ENCODE measurements around the gene SMIM36.
"Not testable (repeated sequence)": the region's sequence is repeated elsewhere in the genome, so short reads cannot be mapped to it uniquely, and the experiment has no call there.

SMIM36 gene

GRCh38 chr17:55423535-55423934, 87.7 kb downstream of the SMIM36 start:
- in situ Hi-C loops (cut with HindIII; ENCODE audit: low pct_ligation_motif_present, low pct_unique_long_range_greater_than_20kb, low sequenced_read_pairs), result no loop called here
- no peak for DNase-seq

DNA sequence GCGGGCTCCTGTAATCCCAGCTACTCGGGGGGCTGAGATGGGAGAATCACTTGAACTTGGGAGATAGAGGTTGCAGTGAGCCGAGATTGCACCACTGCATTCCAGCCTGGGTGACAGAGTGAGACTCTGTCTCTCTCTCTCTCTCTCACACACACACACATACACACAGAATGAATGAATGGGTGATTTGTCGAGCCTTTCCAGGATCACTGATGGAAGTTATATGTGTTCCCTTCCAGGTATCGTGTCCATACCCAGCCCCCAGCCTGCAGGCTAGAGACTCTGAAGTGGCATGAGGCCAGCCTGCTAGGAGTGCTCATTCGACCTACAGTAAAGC, 88.5 kb downstream of the SMIM36 start:
- in situ Hi-C loops (cut with HindIII; ENCODE audit: low pct_ligation_motif_present, low pct_unique_long_range_greater_than_20kb, low sequenced_read_pairs); DNase-seq: not testable (repeated sequence)

GRCh38 chr17:55421179-55421934, 89.9 kb downstream of the SMIM36 start, which contains the start of gene MMD:
Gene MMD, minus strand, starts transcription at chr17:55421835. Its CDS starts 140 bp downstream, at chr17:55421695.
- no peak for DNase-seq
- in situ Hi-C loops (cut with HindIII; ENCODE audit: low pct_ligation_motif_present, low pct_unique_long_range_greater_than_20kb, low sequenced_read_pairs), result no loop called here

- in situ Hi-C loops (cut with HindIII; ENCODE audit: low pct_ligation_motif_present, low pct_unique_long_range_greater_than_20kb, low sequenced_read_pairs), result no loop called here
- peak; percentile 35 for DNase-seq
Observed at GRCh38 chr17:55420776-55421178, 90.5 kb downstream of the SMIM36 start.

DNA sequence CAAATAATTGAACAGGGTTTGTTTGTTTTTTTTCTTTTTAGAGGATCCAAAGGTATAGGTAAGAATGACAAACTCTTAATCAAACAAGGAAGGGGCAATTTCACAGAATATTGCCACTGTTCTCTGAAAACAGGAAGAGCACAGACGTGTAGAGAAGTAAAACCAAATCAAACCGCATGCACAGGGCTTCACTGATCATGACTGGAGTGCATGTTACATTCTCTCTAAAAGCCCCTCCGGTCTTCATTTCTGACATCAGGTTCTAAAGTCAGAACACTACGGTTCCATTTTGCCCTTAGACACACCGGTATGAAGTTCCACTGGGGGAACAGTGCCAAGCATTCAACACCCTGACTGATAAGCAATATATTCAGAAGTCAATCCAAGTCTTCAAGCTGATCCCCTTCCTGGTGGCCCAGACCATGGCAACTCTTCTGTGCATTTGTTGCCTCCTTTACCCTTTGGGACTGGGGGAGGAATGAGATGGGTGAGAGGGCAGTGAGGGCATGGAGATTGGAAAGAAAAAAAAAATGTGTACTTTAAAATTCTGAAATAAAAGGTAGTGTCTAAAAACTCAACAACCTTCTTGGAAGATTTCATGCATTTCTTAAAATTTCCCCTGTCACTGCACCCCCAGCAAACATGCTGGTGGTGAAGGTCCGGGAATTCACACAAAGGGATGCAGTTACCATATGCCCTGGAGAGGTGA, 91.0 kb downstream of the SMIM36 start:
- in situ Hi-C loops (cut with HindIII; ENCODE audit: low pct_ligation_motif_present, low pct_unique_long_range_greater_than_20kb, low sequenced_read_pairs), result no loop called here
- no peak for DNase-seq

GRCh38 chr17:55418369-55419268, 92.6 kb downstream of the SMIM36 start:
- no peak for DNase-seq
- in situ Hi-C loops (cut with HindIII; ENCODE audit: low pct_ligation_motif_present, low pct_unique_long_range_greater_than_20kb, low sequenced_read_pairs), result no loop called here

- in situ Hi-C loops (cut with HindIII; ENCODE audit: low pct_ligation_motif_present, low pct_unique_long_range_greater_than_20kb, low sequenced_read_pairs), result no loop called here
- no peak for DNase-seq
Observed at GRCh38 chr17:55417411-55418268, 93.6 kb downstream of the SMIM36 start.

DNA sequence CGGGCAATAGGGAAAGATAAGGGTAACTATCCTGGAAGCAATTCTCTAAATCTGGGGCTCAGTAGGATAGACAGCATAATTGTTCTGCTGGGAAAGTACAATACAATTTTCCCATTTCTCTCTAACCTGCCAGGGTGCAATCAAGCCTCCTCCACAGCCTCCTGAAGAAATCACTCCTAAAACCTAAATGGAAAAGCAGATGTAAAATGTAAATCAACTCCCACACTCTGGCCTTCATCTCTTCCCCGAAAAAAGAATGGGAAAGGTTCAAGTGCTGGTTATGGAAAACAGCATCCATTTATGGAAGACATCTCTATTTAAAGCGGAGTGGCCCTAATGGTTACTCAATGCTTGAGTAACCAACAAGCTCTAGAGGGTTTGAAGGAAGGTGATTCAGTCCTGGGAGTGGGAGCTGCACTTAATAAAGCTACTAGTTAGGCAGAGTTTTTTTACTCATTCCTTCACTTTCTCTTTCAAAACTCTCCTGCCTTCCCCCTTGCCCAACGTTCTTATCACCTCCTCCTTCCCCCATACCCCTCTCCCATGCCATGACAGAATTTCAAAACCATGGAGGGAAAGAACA, 94.7 kb downstream of the SMIM36 start:
- in situ Hi-C loops (cut with HindIII; ENCODE audit: low pct_ligation_motif_present, low pct_unique_long_range_greater_than_20kb, low sequenced_read_pairs), result no loop called here

DNA sequence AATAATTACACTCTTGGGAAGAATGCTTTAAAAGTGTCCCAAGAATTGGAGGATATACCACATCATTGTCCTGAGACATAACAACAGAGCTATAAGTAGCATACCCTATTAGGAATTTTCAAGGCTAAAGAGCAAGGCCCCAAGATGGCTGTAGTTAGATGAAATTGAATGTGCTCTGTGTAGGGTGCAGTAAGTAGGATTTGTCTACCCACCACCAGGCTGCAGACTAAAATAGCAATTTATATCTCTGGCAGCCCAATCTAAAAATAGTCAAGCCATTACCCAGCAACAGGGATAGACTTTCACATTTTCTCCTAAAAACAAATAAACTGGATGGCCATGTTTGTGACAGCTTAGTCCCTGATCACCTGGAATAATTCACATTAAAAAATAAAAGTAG, 95.3 kb downstream of the SMIM36 start:
- in situ Hi-C loops (cut with HindIII; ENCODE audit: low pct_ligation_motif_present, low pct_unique_long_range_greater_than_20kb, low sequenced_read_pairs), result no loop called here
- no peak for DNase-seq

More for the DNA sequence above, 94.7 kb downstream of the SMIM36 start:
- DNase-seq, result peak; percentile 23

DNA sequence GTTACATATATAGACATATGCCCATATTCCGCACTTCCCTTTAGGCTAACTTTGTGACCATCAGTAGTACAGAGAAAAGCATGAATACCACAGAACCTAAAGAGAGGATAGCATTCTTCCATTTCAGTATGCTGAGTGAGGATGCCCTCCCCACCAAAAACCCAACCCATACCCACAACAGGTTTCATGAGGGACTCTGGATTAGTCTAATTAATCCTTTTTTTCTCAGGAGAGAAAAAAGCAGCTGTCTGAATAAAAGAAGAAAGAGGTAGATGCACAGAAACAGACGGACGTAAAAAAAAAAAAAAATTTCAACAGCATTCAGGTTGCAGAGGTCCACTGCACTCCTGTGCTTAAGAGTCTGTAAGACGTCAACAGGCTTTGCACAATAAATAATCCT, 96.3 kb downstream of the SMIM36 start:
- in situ Hi-C loops (cut with HindIII; ENCODE audit: low pct_ligation_motif_present, low pct_unique_long_range_greater_than_20kb, low sequenced_read_pairs), result no loop called here

GRCh38 chr17:55413825-55414489, 97.3 kb downstream of the SMIM36 start:
- in situ Hi-C loops (cut with HindIII; ENCODE audit: low pct_ligation_motif_present, low pct_unique_long_range_greater_than_20kb, low sequenced_read_pairs), result no loop called here
- no peak for DNase-seq

More for the DNA sequence above, 96.3 kb downstream of the SMIM36 start:
- no peak for DNase-seq

GRCh38 chr17:55411463-55411855, 99.8 kb downstream of the SMIM36 start:
- DNase-seq, result no peak
- in situ Hi-C loops (cut with HindIII; ENCODE audit: low pct_ligation_motif_present, low pct_unique_long_range_greater_than_20kb, low sequenced_read_pairs), result no loop called here

DNA sequence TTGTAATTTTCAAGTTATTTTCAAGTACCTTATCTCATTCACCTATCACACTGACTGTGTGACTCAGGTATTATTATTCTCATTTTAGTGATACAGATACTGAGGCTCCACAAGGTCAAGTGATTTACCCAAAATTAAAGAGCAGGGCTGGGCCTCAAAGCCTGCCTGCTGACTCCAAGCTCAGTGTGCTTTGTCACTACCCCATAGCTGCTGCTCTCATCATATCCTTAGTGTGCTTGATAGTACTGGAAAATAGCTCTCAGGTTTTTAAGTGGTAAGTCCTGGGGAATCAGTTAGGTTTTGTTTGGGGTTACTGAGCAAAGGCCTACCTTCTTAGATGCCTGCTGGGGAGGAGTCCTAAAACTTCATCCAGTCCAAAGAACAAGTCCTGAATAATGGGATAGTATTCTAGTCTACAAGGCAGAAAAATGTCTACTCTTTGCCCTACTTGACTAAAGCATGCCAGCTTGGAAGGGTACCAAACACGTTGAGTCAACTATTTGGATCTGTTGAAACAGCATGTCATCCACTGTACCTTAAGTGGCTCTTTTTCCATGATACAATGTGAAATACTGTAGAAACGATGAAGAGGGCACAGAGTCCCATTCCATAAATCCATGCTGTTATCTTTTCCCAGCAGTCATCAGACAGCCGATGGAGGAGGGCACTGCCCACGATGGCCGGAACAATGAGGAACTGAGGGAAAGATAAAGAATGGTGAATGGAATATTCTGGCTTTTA, 100.4 kb downstream of the SMIM36 start:
- in situ Hi-C loops (cut with HindIII; ENCODE audit: low pct_ligation_motif_present, low pct_unique_long_range_greater_than_20kb, low sequenced_read_pairs), result no loop called here
- DNase-seq, result peak; percentile 28

GRCh38 chr17:55409030-55409800, 102.0 kb downstream of the SMIM36 start:
- in situ Hi-C loops (cut with HindIII; ENCODE audit: low pct_ligation_motif_present, low pct_unique_long_range_greater_than_20kb, low sequenced_read_pairs), result no loop called here
- DNase-seq, result no peak

GRCh38 chr17:55407641-55408566, 103.3 kb downstream of the SMIM36 start:
- in situ Hi-C loops (cut with HindIII; ENCODE audit: low pct_ligation_motif_present, low pct_unique_long_range_greater_than_20kb, low sequenced_read_pairs), result no loop called here
- no peak for DNase-seq
